A549 treated with AZD2906 at 1 μM for 4 hours (cell line): ENCODE measurements around the gene FGFRL1. TPM values are rescaled to one million over a fixed set of nuclear protein-coding genes. Genes with fewer than 3 reads are reported as not detected.

Experiments
- total RNA-seq: library from RNA; stranded (reverse); fragments of 200-300 nt; extraction: Qiagen RNA extraction; gene quantifications from 5 replicates; pipeline ENCODE4 v1.2.3, GENCODE V29; 2022

The FGFRL1 gene, protein sequence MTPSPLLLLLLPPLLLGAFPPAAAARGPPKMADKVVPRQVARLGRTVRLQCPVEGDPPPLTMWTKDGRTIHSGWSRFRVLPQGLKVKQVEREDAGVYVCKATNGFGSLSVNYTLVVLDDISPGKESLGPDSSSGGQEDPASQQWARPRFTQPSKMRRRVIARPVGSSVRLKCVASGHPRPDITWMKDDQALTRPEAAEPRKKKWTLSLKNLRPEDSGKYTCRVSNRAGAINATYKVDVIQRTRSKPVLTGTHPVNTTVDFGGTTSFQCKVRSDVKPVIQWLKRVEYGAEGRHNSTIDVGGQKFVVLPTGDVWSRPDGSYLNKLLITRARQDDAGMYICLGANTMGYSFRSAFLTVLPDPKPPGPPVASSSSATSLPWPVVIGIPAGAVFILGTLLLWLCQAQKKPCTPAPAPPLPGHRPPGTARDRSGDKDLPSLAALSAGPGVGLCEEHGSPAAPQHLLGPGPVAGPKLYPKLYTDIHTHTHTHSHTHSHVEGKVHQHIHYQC
- total RNA-seq = 14.3 to 21.6 TPM (median 20.1 TPM) in 5 replicates

DNA sequence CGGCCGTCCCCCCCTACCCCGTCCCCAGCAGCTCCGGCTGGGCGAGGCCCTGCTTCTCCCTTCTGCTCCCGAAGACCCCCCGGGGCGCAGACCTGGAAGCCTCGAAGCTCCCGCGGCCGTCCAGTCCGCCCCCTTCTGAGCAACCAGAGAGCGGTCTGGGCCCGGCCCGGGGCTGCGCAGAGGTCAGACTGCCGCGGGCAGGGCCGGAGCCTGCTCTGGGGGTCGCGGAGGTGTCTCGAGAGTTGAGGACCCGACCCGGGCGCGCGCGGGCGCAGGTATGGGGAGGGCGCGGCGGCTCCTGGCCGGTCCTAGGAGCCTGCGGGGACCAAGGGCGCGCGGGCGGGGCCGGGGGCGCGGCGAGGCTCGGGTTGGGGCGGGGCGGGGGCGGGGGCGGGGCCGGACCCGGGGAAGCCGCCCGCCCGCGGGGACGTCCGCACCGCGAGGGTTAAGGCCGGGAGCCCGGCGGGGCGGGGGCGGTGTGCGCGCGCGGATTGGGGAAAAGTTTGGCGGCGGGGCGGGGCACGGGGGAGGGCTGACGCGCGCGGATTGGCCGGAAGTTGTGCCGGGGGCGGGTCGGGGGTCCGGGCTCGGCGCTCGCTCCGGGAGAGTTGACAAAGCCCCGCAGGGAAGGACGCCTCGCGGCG is at the start of gene FGFRL1:
FGFRL1 (plus strand) TSS at position 605 of the 644 bp plus-strand sequence. CDS start 860 bp downstream, outside the sequence.

DNA sequence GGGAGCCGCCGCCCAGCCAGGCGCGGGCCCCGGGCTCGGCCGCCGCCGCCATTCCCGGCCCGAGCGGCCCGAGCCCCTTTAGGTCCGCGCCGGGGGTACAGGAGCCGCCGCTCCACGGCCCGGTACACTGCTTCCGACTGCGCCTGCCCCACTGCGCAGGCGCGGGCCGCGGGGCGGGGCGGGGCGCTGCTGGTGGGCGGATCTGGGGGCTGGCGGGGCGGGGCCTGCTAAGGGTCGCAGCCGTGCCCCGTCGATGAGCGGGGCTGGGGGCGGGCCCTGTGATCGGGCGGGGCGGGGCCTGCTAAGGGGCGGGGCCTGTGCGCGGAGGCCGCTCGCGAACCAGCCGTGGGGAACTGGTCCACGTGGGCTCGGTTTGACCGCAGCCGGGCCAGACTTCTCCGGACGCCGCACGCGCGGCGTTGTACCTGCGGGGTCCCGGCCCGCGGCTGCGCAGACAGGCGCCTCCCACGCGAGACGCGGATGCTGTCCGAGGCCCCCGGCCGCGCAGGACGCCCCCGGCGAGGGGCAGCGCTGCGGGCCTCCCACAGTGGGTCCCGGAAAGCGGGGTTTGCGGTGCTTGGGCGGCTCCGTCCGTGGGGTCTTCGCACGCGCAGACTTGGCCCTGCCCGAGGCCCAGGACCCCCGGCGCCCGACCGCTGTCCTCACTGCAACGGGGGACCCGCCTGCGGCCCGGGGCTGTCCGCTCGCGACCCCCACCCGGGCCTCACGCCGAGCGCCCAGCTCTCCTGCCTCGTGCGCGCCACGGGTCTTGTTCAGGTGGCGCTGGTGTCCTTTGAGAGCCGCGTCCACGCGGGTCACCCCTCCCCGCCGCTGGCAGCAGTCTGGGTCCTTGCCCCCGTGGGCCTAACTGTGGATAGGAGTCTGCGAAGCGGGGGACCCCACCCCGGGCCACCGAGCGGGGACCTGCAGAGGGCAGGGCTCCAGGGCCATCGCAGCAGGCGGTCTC is 37.7 kb upstream of the FGFRL1 start, which contains the start of gene DGKQ:
DGKQ (minus strand) TSS at position 139 of the 967 bp plus-strand sequence; CDS start at position 52, 87 bp downstream.

DNA sequence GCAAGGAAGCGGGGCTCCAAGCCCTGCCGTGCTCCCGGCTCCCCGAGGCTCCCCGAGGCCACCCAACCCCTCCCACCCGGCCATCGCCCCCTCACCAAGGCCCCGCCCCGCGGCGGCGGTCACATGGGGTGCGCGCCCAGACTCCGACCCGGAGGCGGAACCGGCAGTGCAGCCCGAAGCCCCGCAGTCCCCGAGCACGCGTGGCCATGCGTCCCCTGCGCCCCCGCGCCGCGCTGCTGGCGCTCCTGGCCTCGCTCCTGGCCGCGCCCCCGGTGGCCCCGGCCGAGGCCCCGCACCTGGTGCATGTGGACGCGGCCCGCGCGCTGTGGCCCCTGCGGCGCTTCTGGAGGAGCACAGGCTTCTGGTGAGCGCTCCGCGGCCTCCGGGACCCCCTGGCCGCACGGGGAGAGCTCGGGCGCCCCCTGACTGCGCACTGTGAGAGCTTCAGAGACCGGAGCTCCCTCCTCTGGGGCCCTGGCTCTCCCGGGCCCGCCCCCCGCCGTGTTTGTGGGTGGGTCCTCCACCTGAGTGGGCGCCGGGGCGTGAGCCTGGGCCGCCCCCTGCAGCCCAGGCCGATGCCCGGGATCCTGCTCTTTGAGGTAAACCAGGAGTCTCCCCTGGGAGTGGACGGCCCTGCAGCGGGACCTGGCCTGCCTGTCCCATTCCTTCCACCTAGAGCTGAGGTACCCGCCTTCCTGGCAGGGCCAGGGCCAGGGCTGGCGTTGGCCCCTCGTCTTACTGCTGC is 24.4 kb upstream of the FGFRL1 start, which contains the start of gene IDUA:
IDUA (plus strand) TSS at position 166 of the 745 bp plus-strand sequence; CDS start at position 207, 41 bp downstream.

GRCh38 chr4:993111-994029 is 18.1 kb upstream of the FGFRL1 start, which contains the start of gene SLC26A1:
TSS of gene SLC26A1 (minus strand) at chr4:993404. CDS start at chr4:991703, 1,701 bp downstream.

Other genes starting within 250 kb of the FGFRL1 start
- 0.51 to 0.70 TPM (median 0.64 TPM) in 5 replicates for gene CPLX1, start 185.5 kb upstream of the FGFRL1 start, total RNA-seq
- gene GAK, start 79.3 kb upstream of the FGFRL1 start, total RNA-seq = 36.4 to 50.5 TPM (median 46.9 TPM) in 5 replicates
- gene TMEM175, start 79.2 kb upstream of the FGFRL1 start, total RNA-seq = 8.9 to 12.1 TPM (median 10.4 TPM) in 5 replicates
- gene DGKQ, start 38.1 kb upstream of the FGFRL1 start, total RNA-seq = 4.8 to 9.1 TPM (median 7.5 TPM) in 5 replicates
- gene IDUA, start 24.6 kb upstream of the FGFRL1 start, total RNA-seq = 4.9 to 12.9 TPM (median 11.8 TPM) in 5 replicates
- 0.20 to 0.74 TPM (median 0.26 TPM) in 5 replicates for gene SLC26A1, start 18.2 kb upstream of the FGFRL1 start, total RNA-seq
- 2.0 to 2.8 TPM (median 2.6 TPM) in 5 replicates for gene RNF212, start 101.9 kb downstream of the FGFRL1 start, total RNA-seq
- gene SPON2, start 161.0 kb downstream of the FGFRL1 start, total RNA-seq = 0.38 to 0.91 TPM (median 0.43 TPM) in 5 replicates
- 77.6 to 84.1 TPM (median 81.2 TPM) in 5 replicates for gene CTBP1, start 237.5 kb downstream of the FGFRL1 start, total RNA-seq